Measurements from ENCODE around the gene RPS10.
"Not testable (repeated sequence)": the region's sequence is repeated elsewhere in the genome, so short reads cannot be mapped to it uniquely, and the experiment has no call there.

RPS10 gene

DNA sequence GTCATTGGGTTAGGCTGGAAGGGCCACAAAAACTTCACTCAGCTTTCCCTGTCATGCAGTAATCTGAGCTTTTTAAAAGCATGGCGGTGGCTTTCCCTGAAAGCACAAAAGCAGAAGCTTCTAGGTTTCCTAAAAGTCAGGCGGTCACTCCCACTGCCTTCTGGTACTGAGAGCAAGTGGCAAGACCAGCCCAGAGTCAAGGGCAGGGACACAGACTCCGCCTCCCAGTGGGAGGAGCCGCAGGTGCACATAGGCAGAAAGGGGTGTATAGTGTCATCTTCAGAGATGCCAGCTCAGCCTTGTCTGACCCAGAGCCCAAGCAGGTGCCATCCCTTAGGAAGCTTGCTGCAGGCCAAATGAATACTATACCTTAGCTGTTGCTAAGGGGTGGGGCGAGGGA lies 22.0 kb upstream of the RPS10 start:
- DNase-seq (ENCODE audit: low read depth in 2 of 2) = no peak

GRCh38 chr6:34447386-34447785 lies 21.5 kb upstream of the RPS10 start:
- no peak for DNase-seq (ENCODE audit: low read depth in 2 of 2)

- no peak for DNase-seq (ENCODE audit: low read depth in 2 of 2)
Observed at GRCh38 chr6:34445313-34445860, 19.5 kb upstream of the RPS10 start.

DNA sequence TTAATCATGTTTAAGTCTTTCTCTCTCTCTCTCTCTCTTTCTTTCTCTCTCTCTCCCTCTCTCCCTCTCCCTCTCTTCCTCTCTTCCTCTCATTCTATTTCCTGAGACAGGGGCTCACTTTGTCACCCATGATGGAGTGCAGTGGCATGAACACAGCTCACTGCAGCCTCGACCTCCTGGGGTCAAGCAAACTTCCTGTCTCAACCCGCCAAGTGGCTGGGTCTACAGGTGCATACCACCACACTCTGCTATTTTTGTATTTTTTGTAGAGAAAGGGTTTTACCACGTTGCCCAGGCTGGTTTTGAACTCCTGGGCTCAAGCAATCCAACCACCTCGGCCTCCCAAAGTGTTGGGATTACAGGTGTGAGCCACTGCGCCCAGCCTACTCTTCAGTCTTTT lies 15.7 kb upstream of the RPS10 start:
- DNase-seq (ENCODE audit: low read depth in 2 of 2) = no peak

- DNase-seq (ENCODE audit: low read depth in 2 of 2) = no peak
Observed at GRCh38 chr6:34439442-34439841, 13.6 kb upstream of the RPS10 start.

DNA sequence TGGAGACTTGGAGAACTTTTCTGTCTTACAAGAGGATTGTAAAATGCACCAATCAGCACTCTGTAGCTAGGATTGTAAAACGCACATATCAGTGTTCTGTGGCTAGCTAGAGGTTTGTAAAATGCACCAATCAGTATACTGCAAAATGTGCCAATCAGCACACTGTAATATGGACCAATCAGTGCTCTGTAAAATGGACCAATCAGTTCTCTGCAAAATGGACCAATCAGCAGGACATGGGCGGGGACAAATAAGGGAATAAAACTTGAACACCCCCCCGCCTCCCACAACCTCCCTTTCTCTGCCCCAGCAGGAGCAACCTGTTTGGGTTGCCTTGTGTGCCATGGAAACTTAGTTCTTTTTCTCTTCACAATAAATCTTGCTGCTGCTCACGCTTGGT lies 12.8 kb upstream of the RPS10 start:
- no peak for DNase-seq (ENCODE audit: low read depth in 2 of 2)

DNA sequence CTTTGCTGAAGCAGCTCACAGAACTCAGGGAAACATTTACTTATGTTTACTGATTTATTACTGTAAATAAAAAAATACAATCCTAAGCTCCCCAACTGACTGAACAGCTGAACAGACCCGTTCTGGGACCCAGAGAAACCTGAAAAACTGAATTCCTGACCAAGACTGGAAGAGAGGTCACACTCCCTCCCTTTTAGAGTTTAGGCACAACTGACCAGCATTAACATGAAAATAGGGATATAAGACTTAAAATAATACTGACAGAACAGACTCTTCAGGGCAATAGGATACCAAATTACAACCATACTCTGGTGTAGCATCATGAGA lies 11.7 kb upstream of the RPS10 start:
- DNase-seq (ENCODE audit: low read depth in 2 of 2) = no peak

- no peak for DNase-seq (ENCODE audit: low read depth in 2 of 2)
Observed at GRCh38 chr6:34436803-34437643, 11.2 kb upstream of the RPS10 start.

- no peak for DNase-seq (ENCODE audit: low read depth in 2 of 2)
Observed at GRCh38 chr6:34435916-34436315, 10.0 kb upstream of the RPS10 start.

- no peak for DNase-seq (ENCODE audit: low read depth in 2 of 2)
Observed at GRCh38 chr6:34425132-34425497, 754 bp downstream of the RPS10 start.

DNA sequence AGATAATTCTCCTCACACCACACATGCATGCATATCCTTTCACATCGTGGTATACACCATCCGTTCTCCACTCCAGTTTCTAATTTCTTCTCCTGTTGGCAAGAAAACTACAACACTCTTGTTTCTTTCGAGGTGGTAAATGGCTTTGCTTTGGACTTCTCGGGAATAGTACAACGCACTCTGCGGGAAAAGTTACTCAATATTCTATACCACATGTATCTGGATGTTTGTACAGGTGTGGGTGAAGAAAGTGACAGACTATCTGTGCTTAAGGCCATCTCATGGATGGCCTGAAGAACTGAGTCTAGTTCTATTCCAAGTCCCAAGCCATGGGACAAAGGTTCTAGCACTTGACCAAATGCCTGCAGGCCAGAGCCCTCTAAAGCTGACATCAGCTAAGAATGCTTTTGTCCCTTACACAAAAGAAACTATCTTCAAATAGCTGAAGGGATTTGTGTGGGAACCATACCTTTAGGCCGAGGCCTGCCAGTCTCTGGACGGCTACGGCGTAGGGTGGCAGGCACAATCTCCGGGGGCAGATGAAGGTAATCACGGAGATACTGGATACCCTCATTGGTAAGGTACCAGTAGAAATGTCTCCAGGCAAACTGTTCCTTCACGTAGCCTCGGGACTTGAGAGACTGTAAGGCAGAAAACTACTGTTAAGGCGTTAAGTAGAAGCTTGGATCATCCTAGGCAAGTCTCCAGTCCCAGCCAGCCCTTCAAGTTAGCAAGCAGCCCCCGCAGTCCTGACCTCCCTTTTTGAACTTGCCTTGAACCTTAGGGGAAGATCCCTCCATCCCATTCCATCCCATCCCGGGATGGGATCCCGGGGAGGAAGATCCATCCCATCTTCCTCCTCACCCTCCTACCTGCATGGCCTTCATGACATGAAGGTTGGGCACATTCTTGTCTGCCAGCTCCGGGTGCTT lies 1.4 kb downstream of the RPS10 start:
- DNase-seq (ENCODE audit: low read depth in 2 of 2) = no peak

GRCh38 chr6:34423254-34423653 lies 2.6 kb downstream of the RPS10 start:
- DNase-seq (ENCODE audit: low read depth in 2 of 2) = no peak

GRCh38 chr6:34418367-34418766 lies 7.5 kb downstream of the RPS10 start:
- no peak for DNase-seq (ENCODE audit: low read depth in 2 of 2)

GRCh38 chr6:34416877-34417371 lies 8.9 kb downstream of the RPS10 start:
- DNase-seq (ENCODE audit: low read depth in 2 of 2) = no peak

DNA sequence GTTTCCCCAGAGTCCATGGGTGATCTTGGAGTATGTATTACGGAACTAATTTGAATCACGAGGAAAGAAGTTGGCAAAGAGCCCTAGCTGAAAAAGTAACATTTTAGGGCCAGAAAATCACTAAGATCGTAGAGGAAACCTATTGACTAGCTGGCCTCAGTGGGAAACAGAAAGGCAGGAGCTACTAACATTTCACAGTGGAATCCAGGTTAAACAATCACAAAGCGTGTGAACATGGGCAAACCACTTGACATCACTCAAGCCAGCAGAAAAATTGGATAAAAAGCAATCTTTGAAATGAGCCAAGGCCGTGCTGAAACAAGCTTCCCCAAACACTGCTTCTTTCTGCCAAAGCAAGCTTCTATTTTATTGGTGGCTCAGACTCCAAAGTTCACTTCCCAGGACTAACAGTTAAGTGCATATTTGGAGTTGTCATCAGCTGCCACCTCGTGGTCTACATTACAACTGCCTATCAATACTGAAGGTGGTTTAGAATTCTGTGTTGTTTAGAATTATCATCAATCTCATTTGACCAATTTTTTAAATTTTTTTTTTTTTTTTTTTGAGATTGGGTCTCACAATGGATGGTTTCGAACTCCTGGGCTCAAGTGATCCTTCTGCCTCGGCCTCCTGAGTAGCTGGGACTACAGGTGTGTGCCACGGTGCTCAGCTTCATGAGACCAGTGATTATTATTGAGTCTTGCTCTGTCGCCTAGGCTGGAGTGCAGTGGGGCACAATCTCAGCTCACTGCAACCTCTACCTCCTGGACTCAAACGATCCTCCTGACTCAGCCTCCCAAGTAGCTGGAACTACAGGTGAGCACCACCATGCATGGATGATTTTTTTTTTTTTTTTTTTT lies 10.6 kb downstream of the RPS10 start:
- DNase-seq (ENCODE audit: low read depth in 2 of 2) = no peak

DNA sequence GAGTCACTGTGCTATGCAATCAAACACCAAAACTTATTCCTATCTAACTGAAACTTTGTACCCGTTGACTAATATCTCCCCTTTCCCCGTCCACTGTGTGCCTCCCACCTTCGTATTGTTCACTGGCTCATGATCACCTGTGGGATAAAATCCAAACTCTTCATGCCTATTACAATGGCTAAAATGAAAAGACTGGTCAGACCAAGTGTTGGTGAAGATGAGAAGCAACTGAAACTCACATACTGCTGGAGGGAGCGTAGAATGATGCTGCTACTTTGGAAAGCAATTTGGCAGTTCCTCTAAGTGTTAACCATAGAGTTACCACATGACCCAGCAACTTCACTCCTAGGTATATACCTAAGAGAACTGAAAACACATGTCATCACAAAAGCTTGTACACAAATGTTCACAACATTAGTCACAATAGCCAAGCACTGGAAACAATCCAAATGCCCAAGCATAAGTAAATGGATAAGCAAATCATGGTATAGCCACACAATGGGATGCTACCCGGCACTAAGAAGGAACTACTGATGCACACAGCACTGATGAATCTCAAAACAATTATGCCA lies 13.1 kb downstream of the RPS10 start:
- DNase-seq (ENCODE audit: low read depth in 2 of 2) = no peak

DNA sequence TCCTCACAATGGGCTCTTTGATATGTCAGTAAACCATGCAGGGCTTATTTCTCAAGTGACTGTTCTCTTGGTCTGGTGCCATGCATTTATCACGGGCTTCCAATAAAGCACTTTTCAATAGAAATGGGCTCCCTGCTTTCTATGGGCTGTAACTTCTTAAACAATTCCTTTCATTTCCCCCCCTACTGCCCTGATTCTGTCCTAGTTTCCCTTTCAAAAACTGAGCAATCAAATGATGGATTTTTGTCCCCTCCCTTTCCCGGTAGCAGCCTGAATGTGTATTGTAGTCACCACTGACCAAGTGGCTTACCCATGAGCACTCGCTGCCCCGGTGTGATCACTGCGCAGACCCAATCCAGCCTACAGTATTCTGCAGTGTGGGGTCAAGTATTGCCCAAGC lies 13.9 kb downstream of the RPS10 start:
- no peak for DNase-seq (ENCODE audit: low read depth in 2 of 2)

GRCh38 chr6:34407915-34408314 lies 18.0 kb downstream of the RPS10 start:
- not testable (repeated sequence) for DNase-seq (ENCODE audit: low read depth in 2 of 2)

GRCh38 chr6:34396518-34396917 lies 29.4 kb downstream of the RPS10 start:
- DNase-seq (ENCODE audit: low read depth in 2 of 2) = no peak

DNA sequence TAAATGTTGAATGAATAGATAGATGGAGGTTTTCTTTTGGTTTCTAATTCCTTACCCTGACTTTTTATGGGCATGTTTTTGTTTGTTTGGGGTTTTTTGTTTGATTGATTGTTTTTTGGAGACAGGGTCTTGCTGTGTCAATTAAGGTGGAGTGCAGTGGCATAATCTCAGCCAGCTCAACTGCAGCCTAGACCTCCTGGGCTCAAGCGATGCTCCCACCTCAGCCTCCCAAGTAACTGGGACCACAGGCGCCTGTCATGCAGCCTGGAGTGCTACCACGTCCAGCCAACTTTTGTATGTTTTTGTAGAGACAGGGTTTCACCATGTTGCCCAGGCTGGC lies 31.9 kb downstream of the RPS10 start:
- DNase-seq (ENCODE audit: low read depth in 2 of 2) = no peak

GRCh38 chr6:34393191-34393965 lies 32.5 kb downstream of the RPS10 start:
- DNase-seq (ENCODE audit: low read depth in 2 of 2) = no peak

All from activated CD8-positive, alpha-beta memory T cell treated with anti-CD3 and anti-CD28 coated beads for 4 hours (primary cell).